Measurements from ENCODE around the gene CAMK2N2. TPM values are rescaled to one million over a fixed set of nuclear protein-coding genes. Genes with fewer than 3 reads are reported as not detected.

CAMK2N2 gene
- total and polyA plus RNA-seq, 9 of the 15 experiments (the other 6 are each of a cell fraction or from before 2014, with no cell fraction given): 0.08 to 0.22 (median 0.11) TPM; not detected in 5

DNA sequence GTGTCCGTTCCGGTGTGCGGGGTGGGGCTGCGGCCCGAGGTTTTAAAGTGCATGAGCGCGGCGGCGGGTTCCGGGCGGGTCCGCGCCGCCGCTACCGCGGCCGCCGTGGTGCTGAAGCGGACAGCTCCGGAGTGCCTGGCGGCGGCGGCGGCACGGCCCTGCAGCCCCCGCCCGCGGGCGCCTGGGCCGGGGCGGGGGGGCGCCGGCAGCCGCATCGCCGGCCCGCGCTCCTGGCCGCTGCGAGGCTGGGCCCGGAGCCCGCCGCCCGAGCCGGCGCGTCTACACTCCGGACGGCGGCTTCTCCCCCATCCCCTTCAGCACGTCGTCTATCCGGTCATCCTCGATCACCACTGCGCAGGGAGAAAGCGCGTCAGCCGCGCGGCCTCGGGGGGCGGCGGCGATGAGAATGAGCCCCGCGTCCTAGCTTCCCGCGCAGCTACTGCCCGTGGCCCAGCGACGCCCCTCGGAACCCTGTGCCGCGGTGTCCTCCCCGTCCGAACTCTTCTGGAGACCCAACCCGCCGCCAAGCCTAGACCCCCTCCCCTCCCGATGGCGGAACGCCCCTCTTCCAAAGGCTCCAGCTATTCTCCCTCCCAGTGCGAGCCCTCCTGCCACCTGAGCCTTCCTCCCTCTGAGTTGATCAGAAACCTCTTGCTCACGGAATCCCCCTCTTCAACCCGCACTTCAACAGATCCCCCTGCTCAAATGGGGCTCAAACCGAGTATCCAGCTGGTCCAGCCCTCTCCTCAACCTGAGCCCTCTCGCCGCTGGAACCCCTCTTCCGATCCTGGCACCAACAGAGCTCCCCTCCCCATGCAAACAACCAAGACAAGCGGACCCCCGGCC, 1.3 kb downstream of the CAMK2N2 start (continued):
- TF ChIP-seq SMAD1 (IDR thresholded peaks at IDR 0.05; ENCODE audit: low read depth, low read length, partially characterized antibody): no peak
- TF ChIP-seq PML (IDR thresholded peaks at IDR 0.05; ENCODE audit: low read length): no peak
- no peak for TF ChIP-seq ZKSCAN3 (CRISPR knock-in tag; IDR thresholded peaks at IDR 0.05)
- TF ChIP-seq CCNT2 (IDR thresholded peaks at IDR 0.05; ENCODE audit: borderline replicate concordance, extremely low read depth, insufficient read length, low read depth, low read length): peak; percentile 48
- no peak for TF ChIP-seq SRSF3 (IDR thresholded peaks at IDR 0.05; ENCODE audit: insufficient read depth, low read length)
- TF ChIP-seq HMG20B (CRISPR knock-in tag; IDR thresholded peaks at IDR 0.05): no peak
- no peak for TF ChIP-seq SETDB1 (IDR thresholded peaks at IDR 0.05; ENCODE audit: low read length)
- TF ChIP-seq ARHGAP35 (IDR thresholded peaks at IDR 0.05; ENCODE audit: partially characterized antibody): no peak
- TF ChIP-seq CXXC5 (CRISPR knock-in tag; IDR thresholded peaks at IDR 0.05): peak; percentile 65
- TF ChIP-seq CTBP1 (IDR thresholded peaks at IDR 0.05; ENCODE audit: borderline replicate concordance): no peak
- TF ChIP-seq ZNF3 (CRISPR knock-in tag; IDR thresholded peaks at IDR 0.05): no peak
- TF ChIP-seq, protein P1, sequence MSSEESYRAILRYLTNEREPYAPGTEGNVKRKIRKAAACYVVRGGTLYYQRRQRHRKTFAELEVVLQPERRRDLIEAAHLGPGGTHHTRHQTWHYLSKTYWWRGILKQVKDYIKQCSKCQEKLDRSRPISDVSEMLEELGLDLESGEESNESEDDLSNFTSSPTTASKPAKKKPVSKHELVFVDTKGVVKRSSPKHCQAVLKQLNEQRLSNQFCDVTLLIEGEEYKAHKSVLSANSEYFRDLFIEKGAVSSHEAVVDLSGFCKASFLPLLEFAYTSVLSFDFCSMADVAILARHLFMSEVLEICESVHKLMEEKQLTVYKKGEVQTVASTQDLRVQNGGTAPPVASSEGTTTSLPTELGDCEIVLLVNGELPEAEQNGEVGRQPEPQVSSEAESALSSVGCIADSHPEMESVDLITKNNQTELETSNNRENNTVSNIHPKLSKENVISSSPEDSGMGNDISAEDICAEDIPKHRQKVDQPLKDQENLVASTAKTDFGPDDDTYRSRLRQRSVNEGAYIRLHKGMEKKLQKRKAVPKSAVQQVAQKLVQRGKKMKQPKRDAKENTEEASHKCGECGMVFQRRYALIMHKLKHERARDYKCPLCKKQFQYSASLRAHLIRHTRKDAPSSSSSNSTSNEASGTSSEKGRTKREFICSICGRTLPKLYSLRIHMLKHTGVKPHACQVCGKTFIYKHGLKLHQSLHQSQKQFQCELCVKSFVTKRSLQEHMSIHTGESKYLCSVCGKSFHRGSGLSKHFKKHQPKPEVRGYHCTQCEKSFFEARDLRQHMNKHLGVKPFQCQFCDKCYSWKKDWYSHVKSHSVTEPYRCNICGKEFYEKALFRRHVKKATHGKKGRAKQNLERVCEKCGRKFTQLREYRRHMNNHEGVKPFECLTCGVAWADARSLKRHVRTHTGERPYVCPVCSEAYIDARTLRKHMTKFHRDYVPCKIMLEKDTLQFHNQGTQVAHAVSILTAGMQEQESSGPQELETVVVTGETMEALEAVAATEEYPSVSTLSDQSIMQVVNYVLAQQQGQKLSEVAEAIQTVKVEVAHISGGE (CRISPR knock-in tag; IDR thresholded peaks at IDR 0.05): peak in 1 of 3 experiments; percentile 18; a peak in 1 of 6 replicates
- TF ChIP-seq, protein P2, sequence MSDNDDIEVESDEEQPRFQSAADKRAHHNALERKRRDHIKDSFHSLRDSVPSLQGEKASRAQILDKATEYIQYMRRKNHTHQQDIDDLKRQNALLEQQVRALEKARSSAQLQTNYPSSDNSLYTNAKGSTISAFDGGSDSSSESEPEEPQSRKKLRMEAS (CRISPR knock-in tag; IDR thresholded peaks at IDR 0.05): no peak
- TF ChIP-seq, protein P3, sequence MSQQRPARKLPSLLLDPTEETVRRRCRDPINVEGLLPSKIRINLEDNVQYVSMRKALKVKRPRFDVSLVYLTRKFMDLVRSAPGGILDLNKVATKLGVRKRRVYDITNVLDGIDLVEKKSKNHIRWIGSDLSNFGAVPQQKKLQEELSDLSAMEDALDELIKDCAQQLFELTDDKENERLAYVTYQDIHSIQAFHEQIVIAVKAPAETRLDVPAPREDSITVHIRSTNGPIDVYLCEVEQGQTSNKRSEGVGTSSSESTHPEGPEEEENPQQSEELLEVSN (IDR thresholded peaks at IDR 0.05; ENCODE audit: borderline replicate concordance in 1 of 2, extremely low read depth in 1 of 2, insufficient read depth in 1 of 2, insufficient read length in 1 of 2, low read depth in 1 of 2, low read length in 1 of 2, poor library complexity in 1 of 2, severe bottlenecking in 1 of 2): peak in 1 of 2 experiments; percentile 10
- TF ChIP-seq GABPB1 (CRISPR knock-in tag; IDR thresholded peaks at IDR 0.05): peak; percentile 17; the same call in 1 of the 2 replicates
- TF ChIP-seq, protein P4, sequence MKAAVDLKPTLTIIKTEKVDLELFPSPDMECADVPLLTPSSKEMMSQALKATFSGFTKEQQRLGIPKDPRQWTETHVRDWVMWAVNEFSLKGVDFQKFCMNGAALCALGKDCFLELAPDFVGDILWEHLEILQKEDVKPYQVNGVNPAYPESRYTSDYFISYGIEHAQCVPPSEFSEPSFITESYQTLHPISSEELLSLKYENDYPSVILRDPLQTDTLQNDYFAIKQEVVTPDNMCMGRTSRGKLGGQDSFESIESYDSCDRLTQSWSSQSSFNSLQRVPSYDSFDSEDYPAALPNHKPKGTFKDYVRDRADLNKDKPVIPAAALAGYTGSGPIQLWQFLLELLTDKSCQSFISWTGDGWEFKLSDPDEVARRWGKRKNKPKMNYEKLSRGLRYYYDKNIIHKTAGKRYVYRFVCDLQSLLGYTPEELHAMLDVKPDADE (conservative IDR thresholded peaks at IDR 0.05; ENCODE audit: control insufficient read depth, low read depth, low read length): peak; percentile 54; the same call in 1 of the 2 replicates
- TF ChIP-seq RNF2 (IDR thresholded peaks at IDR 0.05): no peak
- no peak for TF ChIP-seq HOXB6 (CRISPR knock-in tag; IDR thresholded peaks at IDR 0.05; ENCODE audit: borderline replicate concordance)
- peak; percentile 34; the same call in 1 of the 2 replicates for TF ChIP-seq POLR2G (IDR thresholded peaks at IDR 0.05; ENCODE audit: low read depth, low read length)
- no peak for TF ChIP-seq CEBPG (CRISPR knock-in tag; IDR thresholded peaks at IDR 0.05)
- TF ChIP-seq CEBPG (tag; conservative IDR thresholded peaks at IDR 0.05 in 1 of 2, IDR thresholded peaks at IDR 0.05 in 1 of 2): no peak

All from K562 (cell line).